HG03280 (cell line): ENCODE data around the gene MMAB.
A peak's percentile ranks its signal among the peaks of the same experiment; 100 is the strongest.

Source experiments
- ATAC-seq: cut with Tn5 transposase; IDR thresholded peaks from one replicate; pipeline ENCODE4 v1.9.1; 2021; ENCODE audit warnings: mild to moderate bottlenecking, moderate library complexity; ENCODE audit not compliant: unreplicated experiment

The MMAB gene

DNA sequence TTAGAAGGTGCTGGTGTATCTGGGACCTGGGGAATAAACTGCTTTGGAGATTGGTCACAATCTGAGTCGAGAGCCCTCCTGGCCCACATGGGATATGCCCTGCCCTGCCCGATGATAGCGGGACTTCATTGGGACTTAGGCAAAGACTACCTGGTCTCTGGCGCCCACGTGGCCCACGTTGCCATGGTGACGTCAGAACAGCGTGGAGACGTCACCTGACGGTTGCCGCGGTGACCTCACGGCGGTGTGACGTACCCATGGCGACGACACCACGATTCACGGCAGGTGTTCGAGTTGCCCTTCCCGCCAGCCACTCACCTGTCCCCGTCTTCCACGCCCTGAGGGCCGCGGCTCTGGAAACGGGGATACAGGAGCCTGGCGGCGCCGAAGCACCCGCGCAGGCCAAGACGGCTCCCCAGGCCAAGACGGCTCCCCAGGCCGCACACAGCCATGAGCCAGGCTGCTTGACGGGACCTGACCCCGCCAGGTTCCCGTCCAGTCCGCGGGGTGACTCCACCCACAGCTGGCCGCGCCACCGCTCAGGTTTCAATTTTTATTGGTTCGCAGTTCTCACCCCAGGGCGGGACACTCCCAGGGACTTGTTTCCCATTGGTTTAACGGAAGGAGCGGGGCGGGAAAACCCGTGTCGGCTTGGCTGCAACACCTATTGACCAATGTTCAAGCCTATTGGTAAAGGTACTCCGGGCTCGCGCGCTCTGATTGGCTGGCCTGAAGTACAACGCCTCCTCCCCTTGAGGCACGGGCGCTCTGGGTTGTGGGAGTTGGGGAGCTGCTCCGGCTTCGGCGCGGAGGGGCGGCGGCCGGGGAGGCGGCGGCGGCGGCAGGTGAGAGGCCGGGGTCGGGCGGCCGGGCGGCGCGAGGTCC, at the start of gene MMAB, which contains the start of gene MVK:
Gene MMAB (minus strand): TSS at position 476 of the 885 bp plus-strand sequence. CDS start 24 bp downstream, at position 452.
Gene MVK (plus strand): TSS at position 766 of the 885 bp plus-strand sequence. CDS start 1,029 bp downstream, outside the sequence.
- peak; percentile 94 for ATAC-seq

DNA sequence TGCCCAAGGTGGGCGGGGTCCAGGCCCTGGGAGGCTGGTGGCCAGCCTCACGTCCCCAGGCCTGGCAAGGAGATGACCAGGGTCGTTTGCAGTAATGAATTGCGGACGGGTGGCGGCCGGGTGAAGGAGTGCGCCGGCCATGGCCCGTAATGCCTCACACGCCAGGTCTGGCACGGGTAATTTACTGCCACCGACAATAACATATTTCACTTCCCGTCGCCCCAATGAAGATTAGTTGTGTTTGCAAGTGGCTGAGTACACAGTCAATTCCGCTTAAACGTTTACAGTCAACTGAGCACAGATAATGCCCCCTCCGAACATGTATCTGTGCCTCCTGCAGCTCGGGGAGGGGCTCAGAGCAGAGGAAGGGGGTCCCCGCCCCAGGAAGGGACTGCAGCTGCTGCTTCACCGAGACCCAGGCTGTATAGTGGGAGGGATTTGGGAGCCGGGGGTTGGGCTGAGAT, 48.6 kb upstream of the MMAB start:
- no peak for ATAC-seq

DNA sequence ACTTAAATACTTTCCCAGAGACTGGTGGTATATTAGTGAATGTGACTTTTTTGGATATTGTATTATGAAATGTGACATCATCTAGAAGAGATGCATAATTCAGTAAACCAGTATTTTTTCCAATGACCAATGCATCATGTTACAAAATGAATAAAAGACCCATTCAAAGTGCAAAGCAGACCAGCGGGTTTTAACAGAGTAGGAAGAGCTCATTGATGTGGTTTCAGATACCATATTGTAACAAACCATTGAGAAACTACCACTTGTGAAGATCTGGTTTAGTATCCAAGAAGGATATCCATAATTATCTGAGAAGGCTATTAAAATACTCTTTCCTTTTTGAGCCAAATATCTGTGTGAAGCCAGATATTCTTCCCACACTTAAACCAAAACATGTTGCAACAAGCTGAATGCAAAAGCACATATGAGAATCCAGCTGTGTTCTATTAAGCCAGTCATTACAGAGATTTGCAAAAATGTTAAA, 47.9 kb upstream of the MMAB start:
- no peak for ATAC-seq

DNA sequence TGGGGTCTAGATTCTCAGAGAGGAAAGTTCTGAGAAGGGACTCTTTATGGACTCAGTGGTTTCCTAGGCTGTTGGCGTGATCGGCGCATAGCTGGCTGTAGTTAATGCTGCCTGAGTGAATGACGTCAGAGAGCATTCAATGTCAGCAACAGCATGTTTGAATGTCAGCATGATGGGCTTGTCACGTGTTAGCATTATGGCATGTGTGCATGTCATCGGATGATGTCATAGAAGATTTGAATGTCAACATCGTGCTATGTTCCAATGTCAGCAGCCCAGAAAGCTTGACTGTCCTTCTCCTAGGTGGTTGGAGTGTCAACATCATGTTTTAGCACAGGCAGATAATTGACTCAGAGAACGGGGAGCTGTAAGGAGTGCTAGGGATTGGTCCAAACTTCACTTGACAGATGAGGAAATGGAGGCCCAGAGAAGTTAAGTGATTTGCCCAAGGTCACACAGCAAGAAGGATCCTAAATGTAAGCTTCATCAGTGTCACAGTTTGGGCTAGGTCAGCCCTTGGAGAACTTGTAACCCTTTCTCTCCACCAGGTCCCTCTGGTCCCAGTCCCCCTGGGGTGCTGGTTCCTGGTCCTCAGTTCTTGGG, 45.8 kb upstream of the MMAB start:
- ATAC-seq, result no peak

DNA sequence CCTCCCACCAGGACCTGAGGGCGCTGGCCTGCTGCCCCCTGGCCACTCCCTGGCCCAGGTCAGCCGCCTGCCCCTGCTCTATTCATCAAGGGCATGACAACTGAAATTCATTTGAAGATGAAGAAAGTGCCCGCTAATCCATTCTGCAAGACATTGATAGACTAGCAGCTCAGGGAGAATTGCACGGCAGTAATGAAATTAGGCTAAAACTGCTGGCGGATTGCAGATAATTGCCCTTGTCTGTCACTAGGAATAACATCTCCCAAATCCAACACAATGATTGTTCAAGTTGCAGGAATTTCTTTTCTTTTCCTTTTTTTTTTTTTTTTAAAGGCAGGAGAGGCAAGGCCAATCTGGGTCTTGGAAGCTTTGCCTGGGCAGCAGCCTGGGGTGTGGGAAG, 44.8 kb upstream of the MMAB start:
- ATAC-seq, result no peak

DNA sequence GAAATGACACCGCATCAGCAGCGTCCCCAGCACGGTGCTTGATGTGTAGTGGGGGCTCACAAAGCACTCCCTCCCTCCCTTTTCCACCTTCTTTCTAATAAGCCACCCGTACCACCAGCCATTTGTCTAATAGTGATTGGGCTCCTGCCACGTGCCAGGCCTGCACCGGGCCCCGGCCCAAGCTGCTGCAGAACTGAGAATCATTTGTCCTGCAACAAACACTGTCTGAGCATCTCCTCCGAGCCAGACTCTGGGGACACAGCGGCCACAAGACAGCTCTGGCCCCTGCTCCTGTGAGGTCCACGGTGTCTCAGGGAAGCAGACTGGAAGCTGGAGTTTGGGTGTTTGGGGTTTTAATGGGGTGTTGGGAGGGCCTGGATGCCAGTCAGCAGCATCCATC, 44.2 kb upstream of the MMAB start:
- ATAC-seq, result no peak

DNA sequence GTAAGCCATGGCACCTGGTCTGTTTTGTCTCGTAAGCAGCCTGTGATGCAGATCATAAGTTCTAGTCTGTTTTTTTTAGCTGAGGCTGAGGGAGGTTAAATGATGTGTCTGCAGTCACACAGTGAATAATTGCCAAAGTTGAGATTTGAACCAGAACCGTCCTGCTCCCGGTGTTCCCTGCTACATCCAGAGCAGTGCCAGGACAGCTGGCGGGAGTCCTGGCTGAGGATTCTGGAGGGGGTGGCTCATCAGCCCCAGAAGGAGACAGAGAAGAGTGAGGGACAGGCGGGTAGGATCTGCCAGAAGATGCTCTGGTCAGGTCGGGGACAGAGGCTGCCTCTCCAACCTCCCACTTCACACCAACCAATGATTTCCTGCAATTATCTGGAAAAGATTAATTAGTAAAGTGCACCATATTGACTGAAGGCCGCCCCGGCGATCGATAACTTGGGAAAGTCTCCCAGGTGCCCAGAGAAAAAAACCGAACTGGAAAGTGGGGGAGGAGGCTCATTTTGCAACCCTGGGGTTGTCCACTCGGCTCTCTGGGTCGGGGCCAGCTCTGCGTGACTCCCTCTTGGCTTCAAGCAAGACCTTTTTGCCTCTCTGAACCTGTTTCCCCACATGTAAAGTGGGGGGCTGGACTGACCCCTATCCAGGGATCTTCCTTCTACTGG, 42.4 kb upstream of the MMAB start:
- no peak for ATAC-seq

DNA sequence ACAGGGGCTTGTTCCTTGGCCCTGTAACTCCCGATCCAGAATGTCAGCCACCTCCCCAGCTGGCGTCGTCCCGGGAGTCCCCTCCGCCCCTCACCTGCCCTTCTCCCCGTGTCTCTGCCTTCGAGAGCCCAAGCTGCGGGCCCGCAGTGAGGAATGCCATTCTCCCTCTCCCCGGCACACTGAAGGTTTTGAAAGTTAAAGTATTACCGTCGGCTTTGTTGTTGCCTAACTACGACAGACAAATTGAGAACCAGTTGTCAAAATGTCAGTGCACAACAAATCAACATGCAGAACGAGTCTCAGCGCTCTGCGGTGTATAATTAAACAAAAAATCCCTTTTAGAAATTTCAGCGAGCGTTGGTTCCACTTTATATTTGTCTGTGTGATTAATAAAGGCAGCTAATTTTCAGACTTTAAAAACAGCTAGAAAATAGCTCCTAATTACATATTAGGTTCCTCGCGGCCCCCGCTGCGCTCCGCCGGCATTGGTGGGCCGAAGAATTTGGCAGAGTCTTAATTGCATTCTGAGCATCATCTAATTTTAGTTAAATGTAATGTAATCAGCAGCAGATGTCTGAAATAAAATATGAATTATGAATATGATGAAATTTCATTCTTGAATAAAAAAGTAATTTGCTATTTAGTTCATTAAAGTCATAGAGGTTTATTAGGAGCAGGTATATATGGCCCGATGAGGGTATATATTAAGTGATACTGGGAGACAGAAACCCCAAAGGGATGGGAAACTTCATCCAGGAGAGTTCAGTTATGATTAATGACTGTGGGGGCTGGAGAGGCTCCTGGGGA, 40.5 kb upstream of the MMAB start:
- no peak for ATAC-seq

DNA sequence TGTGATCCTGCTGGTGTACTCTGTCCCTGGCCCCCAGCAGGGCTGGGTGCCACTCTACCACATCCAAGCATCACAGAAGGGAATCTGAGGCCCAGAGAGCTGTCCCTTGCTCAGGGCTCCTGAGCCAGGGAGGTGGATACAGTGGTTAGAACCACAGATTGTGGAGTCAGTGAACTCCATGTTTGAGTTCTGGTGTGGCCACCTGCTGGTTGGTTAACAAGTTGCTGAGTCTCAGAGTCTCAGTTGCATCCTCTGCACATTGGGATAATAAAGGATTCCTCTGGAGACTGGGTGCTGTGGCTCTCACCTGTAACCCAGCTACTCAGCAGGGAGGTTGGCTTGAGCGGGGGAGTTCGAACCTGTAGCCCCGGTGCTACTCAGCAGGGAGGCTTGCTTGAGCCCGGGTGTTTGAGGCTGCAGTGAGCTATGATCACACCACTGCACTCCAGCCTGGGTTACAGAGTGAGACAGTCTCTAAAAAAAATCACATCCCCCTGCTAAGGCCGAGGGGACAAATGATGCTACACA, 39.7 kb upstream of the MMAB start:
- no peak for ATAC-seq

DNA sequence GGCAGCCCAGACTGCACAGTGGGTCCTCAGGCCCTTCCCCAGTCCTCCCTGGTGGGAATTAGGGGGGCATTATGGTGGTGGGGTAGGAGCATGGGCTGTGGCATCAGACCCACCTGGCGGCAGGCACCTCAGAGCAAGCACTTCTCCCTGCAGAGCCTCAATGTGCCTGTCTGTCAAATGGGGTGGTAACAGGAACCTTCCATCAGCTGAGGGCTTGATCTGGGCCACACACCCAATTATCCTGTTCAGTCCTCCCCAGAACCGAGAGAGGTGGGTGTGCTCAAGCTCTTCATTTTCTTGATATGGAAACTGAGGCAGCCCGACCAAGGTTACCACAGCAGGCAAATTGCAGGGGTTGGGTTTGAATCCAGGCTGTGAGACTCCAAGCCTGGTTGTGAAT, 38.7 kb upstream of the MMAB start:
- no peak for ATAC-seq

DNA sequence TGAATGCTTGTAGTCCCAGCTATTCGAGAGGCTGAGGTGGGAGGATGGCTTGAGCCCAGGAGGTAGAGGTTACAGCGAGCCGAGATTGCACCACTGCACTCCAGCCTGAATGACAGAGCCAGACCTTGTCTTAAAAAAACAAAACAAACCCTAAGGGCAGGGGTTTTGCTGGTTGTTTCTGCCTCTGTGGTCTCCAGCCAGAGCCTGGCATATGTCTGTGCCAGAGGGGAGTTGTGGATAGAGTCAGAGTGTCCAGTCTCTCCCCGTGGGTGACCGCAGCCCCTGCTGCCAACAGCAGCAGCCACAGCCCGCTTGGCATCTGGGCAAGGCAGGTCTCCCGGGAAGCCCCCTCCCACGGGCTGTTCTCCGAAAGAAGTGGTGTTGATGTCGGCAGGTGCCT, 37.9 kb upstream of the MMAB start:
- ATAC-seq, result no peak

DNA sequence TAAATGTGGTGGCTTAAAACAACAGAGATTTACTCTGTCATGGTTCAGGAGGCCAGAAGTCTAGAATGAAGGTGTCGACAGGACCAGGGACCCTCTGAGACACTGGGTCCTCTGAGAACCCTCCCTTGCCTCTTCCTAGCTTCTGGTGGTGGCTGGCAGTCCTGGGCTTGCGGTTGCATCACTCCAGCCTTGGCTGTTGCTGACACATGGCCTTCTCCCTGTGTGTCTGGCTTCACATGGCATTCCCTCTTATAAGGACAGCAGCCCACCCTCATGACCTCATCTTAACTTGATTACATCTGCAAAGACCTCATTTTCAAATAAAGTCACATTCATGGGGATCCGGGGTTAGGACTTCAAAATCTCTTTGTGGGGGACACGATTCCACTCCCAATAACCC, 37.2 kb upstream of the MMAB start:
- no peak for ATAC-seq

DNA sequence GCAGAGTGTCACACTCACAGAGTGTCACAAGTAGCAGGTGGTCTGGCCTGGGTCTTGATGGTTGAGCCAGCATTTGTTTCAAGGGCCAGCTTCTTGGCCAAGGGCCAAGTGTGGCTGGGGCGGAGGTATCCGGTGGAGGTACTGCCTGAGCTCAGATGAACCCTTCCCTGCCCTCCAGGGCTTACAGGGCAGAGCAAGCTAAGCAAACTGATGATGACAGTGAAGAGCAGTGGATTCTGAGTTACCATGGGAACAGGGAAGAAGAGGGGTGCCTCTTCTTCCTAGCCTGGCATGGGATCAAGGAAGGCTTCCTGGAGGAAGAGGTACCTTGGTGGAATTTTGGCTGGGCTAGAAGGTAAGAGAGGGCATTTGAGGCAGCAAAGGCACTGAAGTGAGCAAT, 36.0 kb upstream of the MMAB start:
- no peak for ATAC-seq

DNA sequence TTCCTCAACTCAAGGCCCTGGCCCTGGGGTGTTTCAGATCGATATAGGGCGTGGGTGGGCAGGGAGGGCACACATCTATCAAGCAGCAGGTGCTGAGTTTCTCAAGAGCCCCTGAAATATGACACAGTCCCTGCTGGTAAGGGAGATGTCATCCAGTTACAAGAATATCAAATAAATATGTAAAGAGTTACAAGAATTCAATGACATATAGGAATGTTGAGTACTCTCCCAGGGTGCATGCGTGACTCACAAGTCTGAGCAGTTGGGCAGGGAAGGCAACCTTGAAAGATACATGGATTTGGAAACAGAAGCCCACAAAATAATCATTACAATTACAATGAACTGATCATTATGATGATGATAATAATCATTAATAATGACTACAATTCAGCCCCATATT, 35.5 kb upstream of the MMAB start:
- no peak for ATAC-seq

DNA sequence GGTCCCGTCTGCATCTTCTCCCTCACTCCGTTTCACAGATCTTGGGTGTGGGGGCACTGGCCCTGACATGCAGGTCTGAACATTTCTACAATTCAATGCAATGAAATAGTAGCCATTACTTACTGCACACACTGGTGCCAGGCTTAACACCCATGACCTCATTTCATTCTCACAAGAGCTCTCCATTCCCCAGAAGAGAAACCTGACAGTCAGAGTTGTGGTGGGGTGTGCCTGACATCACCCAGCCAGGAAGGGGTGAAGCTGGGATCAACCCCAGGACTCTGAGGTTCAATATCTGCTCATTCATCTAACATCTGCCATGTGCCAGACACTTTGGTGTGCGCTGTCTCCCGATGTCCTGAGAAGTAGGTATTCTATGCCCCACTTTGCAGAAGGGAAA, 35.0 kb upstream of the MMAB start:
- ATAC-seq, result no peak

DNA sequence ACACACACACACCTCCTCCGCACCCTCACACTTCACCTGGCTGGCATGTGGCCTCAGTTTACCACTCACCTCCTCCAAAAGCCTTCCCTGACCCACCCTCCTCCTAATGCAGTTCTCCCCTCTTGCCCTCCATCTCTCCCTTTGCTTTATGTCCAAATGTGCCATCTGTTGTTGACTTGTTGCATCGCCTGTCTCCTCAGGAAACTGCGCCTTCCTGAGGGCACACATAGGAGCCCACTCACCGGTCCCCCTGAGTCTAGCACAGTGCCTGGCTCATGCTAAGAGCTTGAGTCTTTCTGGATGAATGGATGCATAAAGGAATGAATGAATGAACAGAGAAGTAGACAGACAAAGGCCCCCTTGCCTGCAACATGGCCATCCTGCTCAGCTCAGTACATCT, 34.3 kb upstream of the MMAB start:
- ATAC-seq, result no peak

DNA sequence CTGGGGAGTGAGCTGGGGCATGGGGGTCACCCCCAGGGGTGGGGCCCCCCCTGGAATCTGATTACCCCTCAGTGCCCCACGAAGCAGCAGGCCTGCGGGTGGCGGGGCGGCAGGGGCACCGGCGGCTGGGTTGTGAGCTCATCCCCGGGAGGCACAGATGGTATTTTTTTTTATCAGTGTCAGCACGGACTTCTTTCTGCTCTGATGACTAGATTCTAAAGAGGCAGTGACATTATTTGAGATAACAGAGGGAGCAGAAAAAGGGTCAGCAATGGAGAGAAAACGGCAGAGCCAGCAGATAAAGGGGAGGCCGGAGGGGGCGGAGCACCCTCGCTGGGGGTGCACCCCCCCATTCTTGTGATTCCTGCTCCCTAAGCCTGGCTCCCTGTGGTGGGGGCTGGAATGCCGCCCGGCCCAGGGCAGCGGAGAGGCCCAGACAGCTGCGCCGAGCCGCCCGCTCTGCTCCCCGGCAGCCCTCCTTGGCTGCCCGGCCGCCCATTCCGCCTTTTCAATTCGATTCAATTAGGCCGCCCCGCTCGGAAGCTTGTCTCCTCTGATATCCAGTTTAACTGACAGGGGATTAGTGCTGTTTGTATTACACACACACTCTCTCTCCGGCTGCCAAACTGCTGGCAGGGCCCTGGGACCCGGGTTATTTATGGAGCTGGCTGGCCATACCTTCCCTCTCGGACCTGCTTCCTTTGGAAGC, 33.2 kb upstream of the MMAB start:
- no peak for ATAC-seq

DNA sequence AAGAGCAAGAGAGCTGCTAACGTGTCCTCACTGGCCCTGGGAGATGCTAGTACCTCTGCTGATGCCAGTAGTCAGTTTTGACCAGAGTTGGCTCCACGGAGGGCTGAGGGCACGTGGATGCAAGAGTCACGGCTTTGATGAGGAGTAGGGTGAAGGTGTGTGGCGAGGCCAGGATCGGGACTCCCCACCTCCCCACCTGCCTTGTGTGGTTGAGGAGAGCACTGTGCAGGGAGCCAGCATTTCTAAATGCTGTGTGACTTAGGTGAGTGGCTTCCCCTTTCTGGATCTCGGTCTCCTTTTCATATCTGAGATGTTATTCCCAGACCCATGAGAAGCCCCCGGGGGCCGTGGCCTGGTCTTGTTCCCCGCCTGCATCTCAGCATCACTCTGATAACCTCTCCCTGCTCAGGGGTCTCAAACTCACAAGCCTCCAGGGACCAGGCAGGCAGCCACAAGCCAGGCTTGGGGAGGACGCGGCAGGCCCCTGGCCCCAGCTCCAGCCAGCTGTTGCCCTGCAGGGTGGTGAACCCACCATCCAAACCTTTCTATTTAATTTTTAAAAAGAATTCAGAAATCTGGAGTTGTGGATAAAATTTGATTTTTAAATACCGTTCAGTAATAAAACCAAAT, 32.4 kb upstream of the MMAB start:
- no peak for ATAC-seq

DNA sequence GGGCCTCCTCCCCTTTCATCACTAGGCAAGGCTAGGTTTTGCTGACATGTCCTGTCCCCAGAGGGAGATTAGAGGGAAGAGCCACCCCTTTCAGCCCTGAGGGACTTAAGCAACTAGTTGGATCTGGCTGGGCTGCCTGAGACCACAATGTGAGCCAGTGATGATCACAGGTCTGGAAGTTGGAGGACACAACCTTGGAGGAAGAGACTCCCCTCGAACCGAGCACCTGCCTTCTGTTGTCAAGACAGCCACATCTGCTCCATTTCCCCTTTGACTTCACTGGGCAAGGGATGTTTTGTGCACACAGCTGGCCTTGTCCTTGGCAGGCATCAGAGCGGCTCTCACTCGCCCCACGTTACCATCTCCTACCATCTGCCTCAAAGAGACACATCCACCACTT, 31.7 kb upstream of the MMAB start:
- ATAC-seq, result no peak
